HCT116 (cell line): ENCODE data around the gene ZNF618. TPM values are rescaled to one million over a fixed set of nuclear protein-coding genes. Genes with fewer than 3 reads are reported as not detected.

Source experiments
- ATAC-seq: fragments of 200-7000 bp; cut with Tn5 transposase; 2 replicates; pipeline ENCODE4 v1.9.1; 2020; ENCODE audit warnings: mild to moderate bottlenecking, moderate library complexity
- BruUV-seq: library from RNA; stranded (reverse); fragments of 400-500 nt; replicated peaks from 2 replicates; lab custom pipeline; 2021; lab: Mats Ljungman, UMichigan
- CTCF ChIA-PET: fragments of 300-600 bp; sonication (Branson Sonifier 250); formaldehyde crosslinking; loops from one replicate; lab custom pipeline; 2021; ENCODE audit warnings: antibody characterized with exemption; lab: Charles Lee
- POLR2A ChIA-PET: fragments of 300-600, 350-600 bp; sonication (Branson Sonifier 250); formaldehyde crosslinking; loops from one replicate; lab custom pipeline; 2021; ENCODE audit warnings: antibody characterized with exemption; lab: Charles Lee
- RAD21 ChIA-PET, 2 experiments: fragments of 300-600 bp; sonication (Branson Sonifier 250); formaldehyde crosslinking; loops; one replicate each; lab custom pipeline; 2023; ENCODE audit warnings: low total read pairs in 2 of 2; ENCODE audit not compliant: uncharacterized antibody in 2 of 2, unreplicated experiment in 2 of 2, low non-redundant PET in 1 of 2; lab: Charles Lee
- DNase-seq: peaks from one replicate; pipeline ENCODE4 v3.0.0-alpha.2; 2010; ENCODE audit warnings: low read depth, low spot score
- H2AFZ ChIP-seq: fragments of 200-600 bp; shearing (Covaris generic), sonication (generic); 2 replicates; pipeline ENCODE4 v1.6.1; 2017; ENCODE audit warnings: low read depth, mixed run types, mixed read lengths, antibody characterized with exemption, low read length; ENCODE audit not compliant: poor library complexity, severe bottlenecking
- H3K27ac ChIP-seq: 2 replicates; pipeline ENCODE4 v1.5.1; 2012; ENCODE audit warnings: low read depth, low read length
- H3K27me3 ChIP-seq: fragments of 200-600 bp; sonication (generic); 2 replicates; pipeline ENCODE4 v1.6.1; 2016; ENCODE audit warnings: mixed run types, low read length, mixed read lengths; ENCODE audit not compliant: insufficient read depth
- H3K36me3 ChIP-seq, 2 experiments: fragments of 200-500 bp in 1 of 2; fragments of 200-600 bp in 1 of 2; sonication (Bioruptor generic) in 1 of 2; sonication (generic) in 1 of 2; 2 replicates each; pipeline versions ENCODE4 v1.5.1 to v1.6.1; 2014 to 2016; ENCODE audit warnings: low read length in 2 of 2, inconsistent platforms in 1 of 2, mixed read lengths in 1 of 2, mixed run types in 1 of 2; ENCODE audit not compliant: insufficient read depth in 2 of 2, control insufficient read depth in 1 of 2
- H3K4me1 ChIP-seq, 2 experiments: fragments of 200-600 bp in 1 of 2; sonication (generic) in 1 of 2; 2 replicates each; pipeline versions ENCODE4 v1.5.1 to v1.6.1; 2012 to 2017; ENCODE audit warnings: low read length in 2 of 2, inconsistent platforms in 1 of 2, mild to moderate bottlenecking in 1 of 2, mixed read lengths in 1 of 2, mixed run types in 1 of 2, moderate library complexity in 1 of 2; ENCODE audit not compliant: insufficient read depth in 2 of 2, control insufficient read depth in 1 of 2
- H3K4me2 ChIP-seq: fragments of 200-600 bp; sonication (generic); 2 replicates; pipeline ENCODE4 v1.6.1; 2017; ENCODE audit warnings: mixed run types, low read length, mixed read lengths
- H3K4me3 ChIP-seq, 2 experiments: fragments of 200-600 bp in 1 of 2; sonication (generic) in 1 of 2; replicated peaks in 1 of 2; 2 replicates each; pipeline ENCODE4 v1.5.1; 2011 to 2016; ENCODE audit warnings: low read length in 2 of 2, control low read depth in 1 of 2, low read depth in 1 of 2, mild to moderate bottlenecking in 1 of 2, mixed read lengths in 1 of 2, mixed run types in 1 of 2
- H3K79me2 ChIP-seq: fragments of 200-600 bp; sonication (generic); 2 replicates; pipeline ENCODE4 v1.6.1; 2017; ENCODE audit warnings: mild to moderate bottlenecking, mixed run types, low read length, moderate library complexity, mixed read lengths; ENCODE audit not compliant: insufficient read depth
- H3K9ac ChIP-seq: fragments of 200-600 bp; sonication (generic); 2 replicates; pipeline ENCODE4 v1.6.1; 2016; ENCODE audit warnings: low read length, mixed read lengths
- H3K9me2 ChIP-seq: fragments of 200-600 bp; sonication (generic), shearing (Covaris generic); 2 replicates; pipeline ENCODE4 v1.6.1; 2017; ENCODE audit warnings: mixed run types, mild to moderate bottlenecking, moderate library complexity; ENCODE audit not compliant: insufficient read depth
- H3K9me3 ChIP-seq, 2 experiments: fragments of 200-500 bp in 1 of 2; fragments of 200-600 bp in 1 of 2; sonication (Bioruptor generic) in 1 of 2; sonication (generic) in 1 of 2; 2 replicates each; pipeline ENCODE4 v1.6.1; 2014 to 2017; ENCODE audit warnings: low read length in 2 of 2, mixed read lengths in 2 of 2, inconsistent platforms in 1 of 2, low read depth in 1 of 2, mild to moderate bottlenecking in 1 of 2, mixed run types in 1 of 2, moderate library complexity in 1 of 2; ENCODE audit not compliant: control insufficient read depth in 1 of 2, insufficient read depth in 1 of 2
- H4K20me1 ChIP-seq: fragments of 200-600 bp; sonication (generic), shearing (Covaris generic); 2 replicates; pipeline ENCODE4 v1.6.1; 2017; ENCODE audit warnings: mixed run types, mild to moderate bottlenecking, moderate library complexity; ENCODE audit not compliant: insufficient read depth
- ATF3 ChIP-seq: IDR thresholded peaks from 2 replicates; pipeline ENCODE4 v1.6.1; 2012
- CEBPB ChIP-seq: IDR thresholded peaks from 2 replicates; pipeline ENCODE4 v1.6.1; 2012; ENCODE audit warnings: low read depth
- EGR1 ChIP-seq: IDR thresholded peaks from 2 replicates; pipeline ENCODE4 v1.6.1; 2012; ENCODE audit warnings: low read depth
- ELF1 ChIP-seq: IDR thresholded peaks from 2 replicates; pipeline ENCODE4 v1.6.1; 2012; ENCODE audit warnings: low read depth, borderline replicate concordance
- EZH2phosphoT487 ChIP-seq: fragments of 200-600 bp; IDR thresholded peaks from 2 replicates; pipeline ENCODE4 v1.6.1; 2018; ENCODE audit warnings: antibody characterized with exemption, borderline replicate concordance
- FOSL1 ChIP-seq: IDR thresholded peaks from 2 replicates; pipeline ENCODE4 v1.6.1; 2012; ENCODE audit warnings: low read depth
- POLR2A ChIP-seq: IDR thresholded peaks from 2 replicates; pipeline ENCODE4 v1.7.0; 2011; ENCODE audit warnings: borderline replicate concordance; ENCODE audit not compliant: insufficient read depth, insufficient read length; ENCODE audit errors: extremely low read depth
- POLR2AphosphoS5 ChIP-seq: IDR thresholded peaks from 2 replicates; pipeline ENCODE4 v1.6.1; 2011; ENCODE audit warnings: mild to moderate bottlenecking, low read depth, low read length, moderate library complexity
- RAD21 ChIP-seq: IDR thresholded peaks from 2 replicates; pipeline ENCODE4 v1.6.1; 2012; ENCODE audit warnings: low read depth, mild to moderate bottlenecking
- SIN3A ChIP-seq: IDR thresholded peaks from 2 replicates; pipeline ENCODE4 v1.6.1; 2012; ENCODE audit warnings: low read depth
- TCF7L2 ChIP-seq: IDR thresholded peaks from 2 replicates; pipeline ENCODE4 v1.7.0; 2011; ENCODE audit warnings: borderline replicate concordance, inconsistent platforms; ENCODE audit not compliant: insufficient read depth, insufficient read length; ENCODE audit errors: extremely low read depth
- YY1 ChIP-seq: IDR thresholded peaks from 2 replicates; pipeline ENCODE4 v1.6.1; 2011; ENCODE audit warnings: low read length, low read depth, moderate library complexity, mild to moderate bottlenecking; ENCODE audit not compliant: insufficient replicate concordance; ENCODE audit errors: extremely low read depth
- ZBTB33 ChIP-seq: IDR thresholded peaks from 2 replicates; pipeline ENCODE4 v1.6.1; 2011; ENCODE audit warnings: mild to moderate bottlenecking, low read length, moderate library complexity; ENCODE audit not compliant: insufficient replicate concordance; ENCODE audit errors: extremely low read depth
- intact Hi-C: fragments of 100-400 bp; cut with micrococcal nuclease; formaldehyde crosslinking; loops from 2 replicates; pipeline ENCODE4 v1.10.0; 2022
- total RNA-seq: library from RNA; stranded (reverse); gene quantifications from one replicate; pipeline ENCODE4 v1.2.1, GENCODE V29; 2021; ENCODE audit not compliant: unreplicated experiment

The ZNF618 gene
- total RNA-seq, 1 experiment from 2014 or later: 13.5 TPM

- Histone ChIP-seq H3K27ac (no peak overlapping the region), H2AFZ (no peak overlapping the region), H3K4me2 (no peak overlapping the region), H4K20me1 (no peaks in the 10 kb centered on the region), H3K9me2 (no peaks in the 10 kb centered on the region), H3K36me3 (no peaks in the 10 kb centered on the region), H3K4me3 (no peak overlapping the region), H3K27me3 (peaks cover 7% of the 10 kb centered on the region; the same call in 1 of the 2 replicates), H3K9ac (no peak overlapping the region), H3K79me2 (no peaks in the 10 kb centered on the region), H3K9me3 (no peaks in the 10 kb centered on the region), H3K4me1 (no peaks in the 10 kb centered on the region)
- DNase-seq: no peak
- CTCF ChIA-PET: no interaction called here
- TF ChIP-seq FOSL1 (no peak), ZBTB33 (no peak), SIN3A (no peak)
- no peak for ATAC-seq
- POLR2A ChIA-PET: no interaction called here
- intact Hi-C loops: no loop called here
- RAD21 ChIA-PET: no interaction called here
- BruUV-seq: no TSS peak
Measured at GRCh38 chr9:114080195-114080772, 204.2 kb downstream of the ZNF618 start.

GRCh38 chr9:114080773-114081440, 204.8 kb downstream of the ZNF618 start:
- H3K9ac ChIP-seq: no peak overlapping the region
- DNase-seq: no peak
- no peaks in the 10 kb centered on the region for H3K9me2 ChIP-seq
- H4K20me1 ChIP-seq: no peaks in the 10 kb centered on the region
- no peaks in the 10 kb centered on the region for H3K4me1 ChIP-seq
- no peak overlapping the region for H3K27ac ChIP-seq
- no peak overlapping the region for H3K4me3 ChIP-seq
- POLR2A ChIA-PET: no interaction called here
- RAD21 ChIA-PET: no interaction called here
- TF ChIP-seq ATF3 (no peak), EZH2phosphoT487 (no peak), FOSL1 (no peak), RAD21 (no peak), ELF1 (no peak), EGR1 (no peak), CEBPB (no peak), ZBTB33 (no peak), POLR2AphosphoS5 (no peak), POLR2A (no peak), YY1 (no peak), TCF7L2 (no peak), SIN3A (no peak)
- H3K4me2 ChIP-seq: no peak overlapping the region
- CTCF ChIA-PET: interaction anchor here (2.1 to 2.4 kb wide), 2 partner anchors 15 to 210 kb away, joined by 17 to 41 read pairs; no protein-coding TSS in a partner anchor
- peaks cover 1% of the 10 kb centered on the region; the same call in 1 of the 2 replicates for H3K27me3 ChIP-seq
- H3K36me3 ChIP-seq: no peaks in the 10 kb centered on the region
- H3K9me3 ChIP-seq: no peaks in the 10 kb centered on the region
- intact Hi-C loops: no loop called here
- no peak overlapping the region for H2AFZ ChIP-seq
- BruUV-seq: no TSS peak
- ATAC-seq: no peak
- H3K79me2 ChIP-seq: no peaks in the 10 kb centered on the region
